ENCODE results near the gene SDSL.

DNA sequence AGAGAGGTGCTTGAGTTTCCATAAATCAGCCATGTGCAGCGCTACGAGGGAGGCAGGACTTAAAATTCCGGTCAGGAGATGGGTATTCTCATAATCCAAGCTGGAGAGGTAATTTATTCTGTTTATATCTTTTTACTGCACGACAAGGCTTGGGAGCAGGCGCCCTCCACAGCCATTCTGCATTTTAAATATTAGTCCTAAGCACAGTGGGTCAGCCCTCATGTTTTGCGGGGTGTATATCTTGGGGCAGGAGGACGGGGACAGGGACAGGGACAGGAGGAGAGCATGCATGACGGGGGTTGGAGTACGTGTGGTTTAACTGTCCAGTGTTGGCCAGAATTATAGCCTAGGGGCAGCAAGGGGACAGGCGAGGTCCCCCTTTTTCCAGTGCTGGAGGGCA, 35.0 kb downstream of the SDSL start:
- TF ChIP-seq, protein P1, sequence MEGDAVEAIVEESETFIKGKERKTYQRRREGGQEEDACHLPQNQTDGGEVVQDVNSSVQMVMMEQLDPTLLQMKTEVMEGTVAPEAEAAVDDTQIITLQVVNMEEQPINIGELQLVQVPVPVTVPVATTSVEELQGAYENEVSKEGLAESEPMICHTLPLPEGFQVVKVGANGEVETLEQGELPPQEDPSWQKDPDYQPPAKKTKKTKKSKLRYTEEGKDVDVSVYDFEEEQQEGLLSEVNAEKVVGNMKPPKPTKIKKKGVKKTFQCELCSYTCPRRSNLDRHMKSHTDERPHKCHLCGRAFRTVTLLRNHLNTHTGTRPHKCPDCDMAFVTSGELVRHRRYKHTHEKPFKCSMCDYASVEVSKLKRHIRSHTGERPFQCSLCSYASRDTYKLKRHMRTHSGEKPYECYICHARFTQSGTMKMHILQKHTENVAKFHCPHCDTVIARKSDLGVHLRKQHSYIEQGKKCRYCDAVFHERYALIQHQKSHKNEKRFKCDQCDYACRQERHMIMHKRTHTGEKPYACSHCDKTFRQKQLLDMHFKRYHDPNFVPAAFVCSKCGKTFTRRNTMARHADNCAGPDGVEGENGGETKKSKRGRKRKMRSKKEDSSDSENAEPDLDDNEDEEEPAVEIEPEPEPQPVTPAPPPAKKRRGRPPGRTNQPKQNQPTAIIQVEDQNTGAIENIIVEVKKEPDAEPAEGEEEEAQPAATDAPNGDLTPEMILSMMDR (IDR thresholded peaks at IDR 0.05), result no peak
- no peak for TF ChIP-seq POLR2A (IDR thresholded peaks at IDR 0.05)
